ENCODE measurements around the gene USP31. TPM values are rescaled to one million over a fixed set of nuclear protein-coding genes. Genes with fewer than 3 reads are reported as not detected.

USP31 gene
- total RNA-seq, 4 donors from 2014 or later = 7.8 to 29.9 (median 11.0) TPM

GRCh38 chr16:23068079-23068736, 81.0 kb downstream of the USP31 start:
- TF ChIP-seq POLR2A (IDR thresholded peaks at IDR 0.05) (no peak), CTCF (IDR thresholded peaks at IDR 0.05) (no peak)
- WGBS, 2 donors = 95 to 97% methylated on average over 13 of the region's 20 CpGs
- no peak overlapping the region for H3K27ac ChIP-seq
- H3K36me3 ChIP-seq = peaks cover 9 to 84% (median 21%) of the 10 kb centered on the region in 3 donors
- H3K27me3 ChIP-seq = no peaks in the 10 kb centered on the region
- intact Hi-C loops (cut with DNase I) = loop anchor here (10.0 kb wide), 1 partner anchor 107 kb away; no protein-coding TSS in a partner anchor
- no peaks in the 10 kb centered on the region for H3K9me3 ChIP-seq
- no peak for DNase-seq
- H3K4me1 ChIP-seq = peaks cover 11 to 27% (median 20%) of the 10 kb centered on the region in 3 donors
- no peak overlapping the region for H3K4me3 ChIP-seq

- Histone ChIP-seq H3K27me3 (no peaks in the 10 kb centered on the region), H3K4me3 (no peak overlapping the region), H3K36me3 (peaks cover 9 to 71% (median 21%) of the 10 kb centered on the region in 3 donors), H3K9me3 (no peaks in the 10 kb centered on the region), H3K4me1 (peaks cover 4 to 12% (median 7%) of the 10 kb centered on the region in 3 donors), H3K27ac (no peak overlapping the region)
- intact Hi-C loops (cut with DNase I) = loop anchor here (10.0 kb wide), 1 partner anchor 108 kb away; no protein-coding TSS in a partner anchor
- no peak for TF ChIP-seq CTCF (IDR thresholded peaks at IDR 0.05)
- TF ChIP-seq POLR2A (IDR thresholded peaks at IDR 0.05) = no peak
- DNase-seq = no peak
- 76 to 77% methylated on average over 3 of the region's 3 CpGs for WGBS, 2 donors
These were observed 82.6 kb downstream of the USP31 start for GRCh38 chr16:23066676-23067075.

GRCh38 chr16:23064639-23065038, 84.6 kb downstream of the USP31 start:
- Histone ChIP-seq H3K4me3 (no peak overlapping the region), H3K27ac (no peak overlapping the region), H3K36me3 (peaks cover 9 to 51% (median 18%) of the 10 kb centered on the region in 3 donors), H3K27me3 (no peaks in the 10 kb centered on the region), H3K4me1 (peaks cover 0 to 9% (median 0%) of the 10 kb centered on the region in 3 donors), H3K9me3 (no peaks in the 10 kb centered on the region)
- 58 to 79% methylated on average over 9 of the region's 9 CpGs for WGBS, 2 donors
- no peak for TF ChIP-seq CTCF (IDR thresholded peaks at IDR 0.05)
- no peak for TF ChIP-seq POLR2A (IDR thresholded peaks at IDR 0.05)
- intact Hi-C loops (cut with DNase I) = loop anchor here (10.0 kb wide), 1 partner anchor 110 kb away; no protein-coding TSS in a partner anchor
- no peak for DNase-seq

DNA sequence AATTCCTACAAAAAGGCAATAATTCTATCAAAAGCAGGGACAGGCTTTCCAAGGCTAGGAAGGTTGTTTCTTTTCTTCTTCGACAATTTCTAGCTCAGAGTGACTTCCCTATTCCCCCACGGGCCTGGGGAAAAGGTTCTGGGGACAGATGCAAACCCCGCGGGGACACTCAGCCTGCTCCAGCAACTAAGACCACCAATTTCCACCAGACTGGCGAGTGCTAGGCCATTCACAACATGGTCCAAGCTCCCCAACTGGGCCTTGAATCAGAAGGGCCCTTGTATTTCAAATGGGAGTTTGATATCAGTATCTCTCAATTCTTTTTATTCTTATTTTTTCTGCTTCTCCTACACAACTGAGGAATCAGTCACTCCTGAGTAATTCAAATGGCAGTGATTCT, 86.7 kb downstream of the USP31 start:
- Histone ChIP-seq H3K36me3 (peaks cover 0 to 29% (median 5%) of the 10 kb centered on the region in 3 donors), H3K4me1 (peaks cover 0 to 9% (median 0%) of the 10 kb centered on the region in 3 donors), H3K27me3 (no peaks in the 10 kb centered on the region), H3K9me3 (no peaks in the 10 kb centered on the region), H3K27ac (no peak overlapping the region), H3K4me3 (no peak overlapping the region)
- TF ChIP-seq POLR2A (IDR thresholded peaks at IDR 0.05) = no peak
- TF ChIP-seq CTCF (IDR thresholded peaks at IDR 0.05) = no peak
- WGBS, 2 donors = 79 to 90% methylated on average over 5 of the region's 5 CpGs
- no peak for DNase-seq
- intact Hi-C loops (cut with DNase I) = loop anchor here (10.0 kb wide), 1 partner anchor 112 kb away; no protein-coding TSS in a partner anchor

GRCh38 chr16:23061669-23062068, 87.6 kb downstream of the USP31 start:
- H3K4me3 ChIP-seq = no peak overlapping the region
- H3K9me3 ChIP-seq = no peaks in the 10 kb centered on the region
- no peak overlapping the region for H3K27ac ChIP-seq
- 56 to 62% methylated on average over 7 of the region's 7 CpGs for WGBS, 2 donors
- intact Hi-C loops (cut with DNase I) = loop anchor here (10.0 kb wide), 1 partner anchor 113 kb away; no protein-coding TSS in a partner anchor
- H3K4me1 ChIP-seq = peaks cover 0 to 9% (median 0%) of the 10 kb centered on the region in 3 donors
- H3K36me3 ChIP-seq = peaks cover 0 to 21% (median 5%) of the 10 kb centered on the region in 3 donors
- no peaks in the 10 kb centered on the region for H3K27me3 ChIP-seq
- no peak for TF ChIP-seq POLR2A (IDR thresholded peaks at IDR 0.05)
- no peak for TF ChIP-seq CTCF (IDR thresholded peaks at IDR 0.05)
- no peak for DNase-seq

Measured in esophagus squamous epithelium (tissue), 5 donors.